ENCODE measurements around the gene SHCBP1. TPM values are rescaled to one million over a fixed set of nuclear protein-coding genes. Genes with fewer than 3 reads are reported as not detected.

The SHCBP1 gene
- polyA plus RNA-seq, 3 donors from 2014 or later = 0.40 to 1.7 TPM; not detected in 1

Other genes with a start within 250 kb of the SHCBP1 start
- 10 to 100 TPM; 51.2 to 86.2 (median 53.2) TPM for gene VPS35, start 67.8 kb upstream of the SHCBP1 start, polyA plus RNA-seq
- 1 to 10 TPM in 2 of 3 donors, not detected in 1; 1.4 to 1.8 TPM for gene ORC6, start 68.3 kb upstream of the SHCBP1 start, polyA plus RNA-seq
- gene MYLK3, start 127.0 kb upstream of the SHCBP1 start, polyA plus RNA-seq = not detected
- gene C16orf87, start 209.8 kb upstream of the SHCBP1 start, polyA plus RNA-seq = 10 to 100 TPM in 2 of 3 donors, 1 to 10 TPM in 1; 8.0 to 14.0 (median 11.6) TPM

All from immature natural killer cell (primary cell).